HG02973 (cell line): Measurements from ENCODE around the gene PLPP6.

Experiments
- ATAC-seq: cut with Tn5 transposase; IDR thresholded peaks from one replicate; pipeline ENCODE4 v1.9.1; 2021; ENCODE audit warnings: moderate library complexity; ENCODE audit not compliant: unreplicated experiment

PLPP6 gene

DNA sequence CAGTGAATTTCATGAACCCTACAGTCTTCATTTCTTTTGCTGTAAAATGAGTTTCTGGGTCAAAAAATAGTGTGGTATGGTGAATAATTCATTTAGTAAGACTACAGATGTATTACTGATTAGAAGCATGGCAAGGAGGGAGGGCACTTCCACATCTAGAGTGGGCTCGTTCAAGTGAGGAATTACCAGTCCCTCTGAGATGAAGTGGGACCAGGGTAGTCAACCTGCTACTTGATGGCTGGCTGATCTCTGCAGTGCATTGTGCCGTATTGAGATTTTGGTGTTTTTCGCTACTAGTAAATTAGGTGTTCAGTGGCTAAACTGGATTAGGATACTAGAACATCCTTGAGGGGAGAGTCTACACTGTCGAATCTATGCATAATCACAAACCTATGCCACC is 28.1 kb downstream of the PLPP6 start:
- peak; percentile 47 for ATAC-seq

DNA sequence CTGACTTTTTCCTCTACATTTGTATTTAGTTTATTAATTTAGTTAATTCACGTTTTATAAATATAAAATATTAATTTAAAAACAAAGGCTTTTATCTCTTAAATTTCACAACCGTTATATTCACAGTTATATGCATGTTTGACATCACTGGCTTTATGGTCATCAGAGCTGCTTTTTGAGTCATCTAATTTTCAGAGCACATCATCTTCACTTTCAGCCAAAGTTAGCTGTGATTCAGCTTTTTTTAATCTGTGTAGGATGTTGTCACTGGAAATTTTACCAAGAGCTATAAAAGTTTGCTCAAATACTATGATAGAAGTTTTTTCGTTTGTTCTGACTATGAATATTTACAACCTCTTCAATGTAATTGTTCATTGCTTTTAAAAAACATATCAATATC is 29.7 kb downstream of the PLPP6 start:
- ATAC-seq: no peak

DNA sequence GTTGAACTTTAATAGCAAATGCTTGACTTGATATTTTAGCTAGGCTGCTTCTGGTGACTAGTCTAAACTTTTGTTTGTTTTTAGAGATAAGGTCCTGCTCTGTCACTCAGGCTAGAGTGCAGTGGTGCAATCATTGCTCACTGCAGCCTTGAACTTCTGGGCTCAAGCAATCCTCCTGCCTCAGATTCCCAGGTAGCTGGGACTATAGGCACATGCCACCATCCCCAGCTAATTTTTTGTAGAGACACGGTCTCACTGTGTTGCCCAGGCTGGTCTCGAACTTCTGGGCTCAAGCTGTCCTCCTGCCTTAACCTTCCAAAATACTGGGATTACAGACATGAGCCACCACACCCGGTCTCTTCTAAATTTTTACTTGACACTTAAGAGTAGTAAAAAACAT is 38.0 kb downstream of the PLPP6 start:
- ATAC-seq: no peak

DNA sequence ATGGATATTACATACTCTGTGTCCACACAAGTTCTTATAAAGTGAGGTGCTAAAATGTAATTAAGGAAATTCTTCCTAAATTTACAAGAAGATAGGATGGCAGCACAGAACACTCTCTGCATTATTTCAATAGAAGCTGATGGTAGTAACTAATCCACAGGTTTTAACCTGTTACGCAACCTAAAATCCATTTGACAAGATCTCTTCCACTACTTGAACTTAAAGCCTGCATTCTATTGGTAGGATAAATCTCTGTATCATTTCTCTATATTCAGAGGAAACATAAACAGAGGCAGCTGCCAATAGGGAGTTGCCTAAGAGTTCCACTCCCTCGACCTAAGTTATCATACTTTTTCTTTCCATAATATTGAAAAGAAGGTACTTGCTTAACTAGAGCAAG is 38.8 kb downstream of the PLPP6 start:
- no peak for ATAC-seq

DNA sequence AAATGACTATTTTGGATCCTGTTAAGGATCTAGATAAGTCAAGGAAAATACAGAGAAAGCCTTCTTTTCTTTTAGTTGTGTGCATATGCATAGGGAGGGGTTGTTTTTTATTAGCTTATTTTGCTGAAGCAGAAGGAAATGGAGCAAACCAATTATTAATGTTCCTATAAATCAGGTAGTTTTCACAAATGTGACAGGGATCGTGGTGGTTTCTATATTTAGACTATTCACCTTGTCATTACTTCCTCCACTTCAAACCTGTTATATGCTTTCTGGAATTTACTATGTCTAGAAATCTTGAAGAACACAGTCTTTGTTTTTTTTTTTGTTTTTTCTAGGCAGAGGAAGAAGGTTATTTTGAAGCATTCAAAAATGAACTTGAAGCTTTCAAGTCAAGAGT is 39.4 kb downstream of the PLPP6 start:
- no peak for ATAC-seq

DNA sequence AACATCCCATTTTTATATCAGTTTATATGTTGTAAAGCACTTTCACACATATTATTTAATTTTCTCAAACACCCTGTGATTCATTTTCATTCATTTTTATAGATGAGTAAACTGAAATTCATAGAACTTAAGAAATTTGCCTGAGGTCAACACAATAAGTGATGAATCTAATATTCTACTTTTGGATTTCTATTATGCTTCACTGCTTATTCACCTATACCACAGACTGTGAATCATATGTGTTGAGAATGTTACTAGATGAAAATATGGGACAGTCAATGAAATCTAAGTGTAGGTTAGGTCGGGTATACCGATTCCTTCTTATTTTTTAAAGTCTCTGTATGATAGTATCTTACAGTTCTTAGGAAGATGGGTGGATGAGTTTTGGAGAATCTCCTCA is 42.0 kb downstream of the PLPP6 start:
- ATAC-seq: no peak

DNA sequence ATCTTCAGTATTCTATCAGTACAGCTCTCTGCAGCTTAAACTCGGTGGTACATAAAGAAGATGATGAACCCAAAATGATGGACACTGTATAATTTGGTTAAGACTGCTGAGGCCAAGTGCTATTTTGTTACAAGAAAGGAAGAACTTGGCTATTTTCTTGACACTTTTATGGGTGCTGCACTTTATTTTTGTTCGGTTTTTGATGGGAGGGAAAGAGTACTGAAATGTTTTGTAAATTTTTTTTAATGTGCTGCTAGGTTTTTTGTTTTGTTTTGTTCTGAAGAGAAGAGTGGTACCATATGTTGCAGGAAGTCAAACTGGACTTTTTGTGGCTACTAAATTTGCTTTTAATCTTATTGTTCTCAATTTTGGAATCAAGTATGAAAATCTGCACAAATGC is 43.9 kb downstream of the PLPP6 start:
- ATAC-seq: no peak

DNA sequence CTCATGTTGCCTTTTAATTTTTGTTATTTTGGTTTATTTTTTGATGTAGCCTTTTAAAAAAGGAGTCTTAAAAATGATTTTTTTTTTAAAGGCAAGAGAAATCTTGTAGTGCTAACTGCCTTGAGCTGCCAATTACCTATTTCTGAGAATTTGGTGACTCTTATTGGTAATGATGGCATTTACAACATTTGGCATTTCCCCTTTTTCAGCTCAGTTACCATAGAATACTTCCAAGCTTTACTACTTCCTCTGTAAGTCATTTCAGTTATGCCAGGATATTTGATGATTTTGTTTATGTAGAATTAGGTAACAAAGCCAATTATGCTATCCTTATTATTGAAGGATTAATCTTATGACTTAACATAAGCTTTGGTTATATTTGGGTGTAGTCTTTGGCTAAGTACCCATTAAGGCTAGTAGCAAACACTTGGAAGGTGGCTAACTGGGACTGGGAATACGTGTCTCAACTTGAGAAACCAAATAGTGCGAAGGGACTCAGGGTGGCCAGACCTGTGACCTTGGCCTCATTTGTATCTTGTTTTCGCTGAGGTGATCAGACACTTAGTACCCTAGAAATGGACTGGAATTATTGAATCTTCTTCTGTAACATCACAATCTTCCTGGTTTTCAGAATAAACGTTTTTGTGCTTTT is 45.0 kb downstream of the PLPP6 start:
- no peak for ATAC-seq

DNA sequence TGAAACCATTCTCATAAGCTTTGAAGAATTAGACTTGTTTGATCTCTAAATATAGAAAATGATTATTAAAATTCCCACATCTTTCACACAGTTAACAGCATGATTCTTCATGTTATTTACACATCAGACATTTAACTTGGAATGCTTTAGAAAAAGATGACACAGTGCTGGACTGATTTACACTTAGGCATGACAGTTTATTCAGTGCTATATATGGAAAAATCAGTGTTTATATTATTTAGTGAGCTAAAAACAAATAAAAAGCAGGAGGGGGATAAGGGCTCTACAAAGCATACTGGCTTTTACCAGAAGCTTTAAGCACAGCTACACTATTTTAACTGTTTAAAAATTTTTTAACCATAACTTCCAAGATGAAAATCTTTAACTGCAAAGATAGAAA is 47.3 kb downstream of the PLPP6 start:
- no peak for ATAC-seq

DNA sequence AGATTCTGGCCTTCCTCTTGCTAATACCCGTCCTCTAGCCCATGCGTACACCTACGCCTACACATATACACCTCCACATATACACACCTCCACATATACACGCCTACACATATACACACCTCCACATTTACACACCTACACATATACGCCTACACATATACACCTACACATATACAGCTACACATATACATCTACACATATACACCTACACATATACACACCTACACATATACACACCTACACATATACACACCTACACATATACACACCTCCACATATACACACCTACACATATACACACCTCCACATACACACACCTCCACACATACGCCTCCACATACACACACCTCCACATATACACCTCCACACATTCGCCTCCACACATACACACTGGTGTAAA is 51.8 kb downstream of the PLPP6 start:
- no peak for ATAC-seq

DNA sequence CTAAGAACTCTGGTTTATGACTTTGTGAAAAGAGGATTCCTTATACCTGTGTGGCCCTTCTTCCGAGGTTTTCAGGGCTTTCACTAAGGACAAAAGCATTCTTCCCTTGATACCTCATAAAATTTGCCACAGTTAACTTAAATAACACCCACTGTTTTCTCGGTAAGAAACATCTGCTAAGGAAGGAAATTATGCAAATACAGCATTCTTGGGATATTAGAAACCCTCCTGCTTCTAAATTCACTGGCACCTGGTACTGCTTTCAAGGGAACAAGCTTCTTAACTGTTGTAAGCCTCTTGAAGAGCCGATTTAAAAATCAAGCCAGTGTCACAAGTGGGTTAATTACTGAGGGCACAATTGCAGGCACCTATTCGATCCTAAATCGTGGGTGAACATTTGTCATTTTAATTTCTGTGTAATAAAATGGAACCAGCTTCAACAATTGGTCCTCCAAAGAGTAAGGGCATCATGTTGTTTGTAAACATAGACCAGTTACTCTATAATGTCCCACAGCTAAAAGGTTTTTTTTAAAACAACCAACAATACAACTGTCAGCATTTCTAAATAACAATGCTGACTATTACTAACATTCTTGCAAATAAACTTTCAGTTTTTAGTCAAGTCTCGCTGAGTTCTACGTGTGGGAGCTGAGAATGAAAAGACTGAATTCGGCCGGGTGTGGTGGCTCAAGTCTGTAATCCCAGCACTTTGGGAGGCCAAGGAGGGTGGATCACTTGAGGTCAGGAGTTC is 52.3 kb downstream of the PLPP6 start:
- no peak for ATAC-seq
